AG04449 (cell line): ENCODE data around the gene CDH13.

Source experiments
- CTCF ChIA-PET: fragments of 350-600 bp; formaldehyde crosslinking; extraction: SDS; loops from one replicate; lab custom pipeline; 2021; ENCODE audit warnings: antibody characterized with exemption; lab: Yijun Ruan, JAX
- POLR2A ChIA-PET: fragments of 400-600, 350-600 bp; formaldehyde crosslinking; extraction: SDS; loops from one replicate; lab custom pipeline; 2020; ENCODE audit warnings: antibody characterized with exemption, inconsistent platforms; lab: Yijun Ruan, JAX
- DNase-seq: peaks from one replicate; pipeline ENCODE4 v3.0.0-alpha.2; 2010; ENCODE audit warnings: low read depth, low spot score
- H3K4me3 ChIP-seq: 2 replicates; pipeline ENCODE4 v1.5.1; 2011; ENCODE audit warnings: low read depth, mild to moderate bottlenecking, control low read depth, low read length
- CTCF ChIP-seq: IDR thresholded peaks from one replicate; pipeline ENCODE4 v1.5.1; 2011; ENCODE audit warnings: mild to moderate bottlenecking, moderate library complexity, low read length, control low read depth, inconsistent platforms; ENCODE audit not compliant: insufficient read depth; ENCODE audit errors: missing control alignments

Gene CDH13

GRCh38 chr16:82772215-82772614 lies 145.4 kb downstream of the CDH13 start:
- ChIA-PET POLR2A (interaction anchor here (0.6 kb wide), 1 partner anchor 18 kb away, joined by 3 read pairs; no protein-coding TSS in a partner anchor), CTCF (interaction anchor here (1.5 kb wide), 1 partner anchor 584 kb away, joined by 4 read pairs; no protein-coding TSS in a partner anchor)
- no peak overlapping the region for H3K4me3 ChIP-seq
- TF ChIP-seq CTCF = no peak
- no peak for DNase-seq

GRCh38 chr16:82773018-82773417 lies 146.2 kb downstream of the CDH13 start:
- CTCF ChIA-PET = interaction anchor here (1.5 kb wide), 1 partner anchor 583 kb away, joined by 4 read pairs; no protein-coding TSS in a partner anchor
- no peak for TF ChIP-seq CTCF

GRCh38 chr16:82776470-82777146 lies 149.8 kb downstream of the CDH13 start:
- no peak overlapping the region for H3K4me3 ChIP-seq
- ChIA-PET CTCF (interaction anchor here (0.8 to 1.1 kb wide), 2 partner anchors 13 to 137 kb away, joined by 3 to 4 read pairs; no protein-coding TSS in a partner anchor), POLR2A (no interaction called here)
- TF ChIP-seq CTCF = no peak
- no peak for DNase-seq

More at GRCh38 chr16:82773018-82773417, 146.2 kb downstream of the CDH13 start:
- DNase-seq = no peak
- POLR2A ChIA-PET = interaction anchor here (0.6 kb wide), 1 partner anchor 19 kb away, joined by 3 read pairs; no protein-coding TSS in a partner anchor
- no peak overlapping the region for H3K4me3 ChIP-seq

GRCh38 chr16:82782715-82783251 lies 156.0 kb downstream of the CDH13 start:
- no peak for TF ChIP-seq CTCF
- POLR2A ChIA-PET = interaction anchor here (1.2 kb wide), 1 partner anchor 122 kb away, joined by 3 read pairs; no protein-coding TSS in a partner anchor
- no peak for DNase-seq
- no peak overlapping the region for H3K4me3 ChIP-seq
- CTCF ChIA-PET = no interaction called here

GRCh38 chr16:82783933-82784572 lies 157.3 kb downstream of the CDH13 start:
- no peak for DNase-seq

More at GRCh38 chr16:82783933-82784572, 157.3 kb downstream of the CDH13 start:
- no peak overlapping the region for H3K4me3 ChIP-seq
- ChIA-PET POLR2A (interaction anchor here (1.2 kb wide), 1 partner anchor 124 kb away, joined by 3 read pairs; no protein-coding TSS in a partner anchor), CTCF (interaction anchor here (1.0 kb wide), 1 partner anchor 153 kb away, joined by 3 read pairs; no protein-coding TSS in a partner anchor)
- no peak for TF ChIP-seq CTCF
